Hepatocyte (in vitro differentiated cells): ENCODE results near the gene CIAO3. TPM values are rescaled to one million over a fixed set of nuclear protein-coding genes. Genes with fewer than 3 reads are reported as not detected.

Experiments used
- DNase-seq: peaks from one replicate; pipeline ENCODE4 v3.0.0-alpha.2; 2016; ENCODE audit warnings: low spot score
- H2AFZ ChIP-seq: fragments of 200-600 bp; sonication (generic); 2 replicates; pipeline ENCODE4 v1.6.0; 2016; ENCODE audit warnings: antibody characterized with exemption, mild to moderate bottlenecking
- H3K27ac ChIP-seq: fragments of 200-600 bp; sonication (generic); 2 replicates; pipeline ENCODE4 v1.5.1; 2016; ENCODE audit warnings: mild to moderate bottlenecking
- H3K27me3 ChIP-seq: fragments of 200-600 bp; sonication (generic); 2 replicates; pipeline ENCODE4 v1.6.1; 2016
- H3K36me3 ChIP-seq: fragments of 200-600 bp; sonication (generic); replicated peaks from 2 replicates; pipeline ENCODE4 v1.5.1; 2016; ENCODE audit warnings: low read depth; ENCODE audit not compliant: insufficient read depth
- H3K4me1 ChIP-seq: fragments of 200-600 bp; sonication (generic); 2 replicates; pipeline ENCODE4 v1.5.1; 2016; ENCODE audit warnings: mild to moderate bottlenecking, moderate library complexity; ENCODE audit not compliant: insufficient read depth
- H3K4me2 ChIP-seq: fragments of 200-600 bp; sonication (generic); 2 replicates; pipeline ENCODE4 v1.6.0; 2016
- H3K4me3 ChIP-seq: fragments of 200-600 bp; sonication (generic); 2 replicates; pipeline ENCODE4 v1.5.1; 2016; ENCODE audit warnings: mild to moderate bottlenecking
- H3K79me2 ChIP-seq: fragments of 200-600 bp; sonication (generic); 2 replicates; pipeline ENCODE4 v1.6.0; 2017; ENCODE audit warnings: mild to moderate bottlenecking
- H3K9me2 ChIP-seq: fragments of 200-600 bp; sonication (generic); replicated peaks from 2 replicates; pipeline ENCODE4 v1.6.0; 2017; ENCODE audit warnings: mild to moderate bottlenecking; ENCODE audit not compliant: insufficient read depth
- H3K9me3 ChIP-seq: fragments of 200-600 bp; sonication (generic); 2 replicates; pipeline ENCODE4 v1.5.1; 2016; ENCODE audit warnings: low read depth, mild to moderate bottlenecking
- H4K20me1 ChIP-seq: fragments of 200-600 bp; sonication (generic); 2 replicates; pipeline ENCODE4 v1.6.0; 2016; ENCODE audit warnings: mild to moderate bottlenecking; ENCODE audit not compliant: insufficient read depth, poor library complexity, severe bottlenecking
- EZH2 ChIP-seq: fragments of 200-600 bp; sonication (generic); IDR thresholded peaks from 2 replicates; pipeline ENCODE4 v1.6.1; 2016; ENCODE audit warnings: antibody characterized with exemption, mild to moderate bottlenecking, borderline replicate concordance
- EZH2phosphoT487 ChIP-seq: fragments of 200-600 bp; sonication (generic); IDR thresholded peaks from one replicate; pipeline ENCODE4 v1.6.1; 2018; ENCODE audit warnings: antibody characterized with exemption, mild to moderate bottlenecking, low read depth, moderate library complexity; ENCODE audit not compliant: unreplicated experiment, severe bottlenecking
- WGBS: methylation state at CpG from one replicate; pipeline ENCODE4 v1.1.6; 2016; ENCODE audit warnings: low lambda C conversion rate; ENCODE audit errors: missing lambda C conversion rate; 5-methylcytosine and 5-hydroxymethylcytosine counted together
- polyA plus RNA-seq: library from polyadenylated mRNA; unstranded; fragments of >200 nt; fragmentation: Nextera tagmentation; extraction: Ambion mirVana; gene quantifications from 2 replicates; pipeline ENCODE4 v1.2.1, GENCODE V29; 2016
- total RNA-seq: library from RNA; depleted of rRNA; stranded (reverse); fragments of >200 nt; gene quantifications from 2 replicates; pipeline ENCODE4 v1.2.3, GENCODE V29; 2014
- TF ChIP-seq, protein P1 (sequence below): fragments of 200-600 bp; sonication (generic); IDR thresholded peaks from 2 replicates; pipeline ENCODE4 v1.5.1; 2016; ENCODE audit warnings: antibody characterized with exemption, mild to moderate bottlenecking; ENCODE audit not compliant: poor library complexity

Gene CIAO3
- total and polyA plus RNA-seq, 2 experiments from 2014 or later, result 39.0 to 42.8 TPM

GRCh38 chr16:727291-727977 lies 13.4 kb downstream of the CIAO3 start:
- no peak overlapping the region for H3K27ac ChIP-seq
- DNase-seq, result no peak
- peak overlapping the region; percentile 45 for H2AFZ ChIP-seq

GRCh38 chr16:726438-727290 lies 14.1 kb downstream of the CIAO3 start, which contains the start of the genes CCDC78 and HAGHL:
CCDC78 (minus strand) TSS chr16:726443; CDS start chr16:726367, 76 bp downstream.
HAGHL (plus strand) TSS chr16:727106; CDS start chr16:727510, 404 bp downstream.
- 5% methylated on average over 31 of the region's 88 CpGs for WGBS
- TF ChIP-seq EZH2, result no peak
- TF ChIP-seq, protein P1, sequence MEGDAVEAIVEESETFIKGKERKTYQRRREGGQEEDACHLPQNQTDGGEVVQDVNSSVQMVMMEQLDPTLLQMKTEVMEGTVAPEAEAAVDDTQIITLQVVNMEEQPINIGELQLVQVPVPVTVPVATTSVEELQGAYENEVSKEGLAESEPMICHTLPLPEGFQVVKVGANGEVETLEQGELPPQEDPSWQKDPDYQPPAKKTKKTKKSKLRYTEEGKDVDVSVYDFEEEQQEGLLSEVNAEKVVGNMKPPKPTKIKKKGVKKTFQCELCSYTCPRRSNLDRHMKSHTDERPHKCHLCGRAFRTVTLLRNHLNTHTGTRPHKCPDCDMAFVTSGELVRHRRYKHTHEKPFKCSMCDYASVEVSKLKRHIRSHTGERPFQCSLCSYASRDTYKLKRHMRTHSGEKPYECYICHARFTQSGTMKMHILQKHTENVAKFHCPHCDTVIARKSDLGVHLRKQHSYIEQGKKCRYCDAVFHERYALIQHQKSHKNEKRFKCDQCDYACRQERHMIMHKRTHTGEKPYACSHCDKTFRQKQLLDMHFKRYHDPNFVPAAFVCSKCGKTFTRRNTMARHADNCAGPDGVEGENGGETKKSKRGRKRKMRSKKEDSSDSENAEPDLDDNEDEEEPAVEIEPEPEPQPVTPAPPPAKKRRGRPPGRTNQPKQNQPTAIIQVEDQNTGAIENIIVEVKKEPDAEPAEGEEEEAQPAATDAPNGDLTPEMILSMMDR, result no peak
- Histone ChIP-seq H4K20me1 (peaks cover 5% of the 10 kb centered on the region), H3K4me2 (peak within 1 kb of the TSS; percentile 99), H3K9me3 (no peaks in the 10 kb centered on the region), H3K36me3 (no peaks in the 10 kb centered on the region), H3K9me2 (no peaks in the 10 kb centered on the region), H3K4me3 (peak within 1 kb of the TSS; percentile 38), H3K79me2 (no peaks in the 10 kb centered on the region), H3K27ac (no peak within 1 kb of the TSS), H3K27me3 (peaks cover 7% of the 10 kb centered on the region), H2AFZ (peak within 1 kb of the TSS; percentile 45), H3K4me1 (peaks cover 20% of the 10 kb centered on the region)
- DNase-seq, result peak; percentile 74

More at GRCh38 chr16:727291-727977, 13.4 kb downstream of the CIAO3 start:
- WGBS, result 0% methylated on average over 28 of the region's 61 CpGs
- Histone ChIP-seq H3K4me1 (peaks cover 17% of the 10 kb centered on the region), H3K79me2 (no peaks in the 10 kb centered on the region), H3K4me2 (peak overlapping the region; percentile 99), H3K9me3 (no peaks in the 10 kb centered on the region), H4K20me1 (no peaks in the 10 kb centered on the region), H3K27me3 (peaks cover 7% of the 10 kb centered on the region), H3K36me3 (no peaks in the 10 kb centered on the region), H3K9me2 (no peaks in the 10 kb centered on the region), H3K4me3 (peak overlapping the region; percentile 38)
- TF ChIP-seq, protein P1, result no peak
- TF ChIP-seq EZH2phosphoT487 (no peak), EZH2 (no peak)

GRCh38 chr16:726188-726437 lies 14.7 kb downstream of the CIAO3 start:
- TF ChIP-seq, protein P1, result no peak
- no peak for TF ChIP-seq EZH2phosphoT487
- no peak for TF ChIP-seq EZH2
- Histone ChIP-seq H4K20me1 (peaks cover 6% of the 10 kb centered on the region), H3K27ac (no peak overlapping the region), H3K4me1 (peaks cover 23% of the 10 kb centered on the region), H2AFZ (no peak overlapping the region), H3K4me2 (peak overlapping the region; percentile 99), H3K9me2 (no peaks in the 10 kb centered on the region), H3K36me3 (no peaks in the 10 kb centered on the region), H3K79me2 (no peaks in the 10 kb centered on the region), H3K27me3 (peaks cover 7% of the 10 kb centered on the region), H3K4me3 (no peak overlapping the region), H3K9me3 (no peaks in the 10 kb centered on the region)
- 24% methylated on average over 9 of the region's 9 CpGs for WGBS
- no peak for DNase-seq
